MM.1S (cell line): ENCODE data around the gene TBC1D5.
"Not testable (repeated sequence)": the region's sequence is repeated elsewhere in the genome, so short reads cannot be mapped to it uniquely, and the experiment has no call there.

ENCODE experiments used
- DNase-seq: peaks from one replicate; pipeline ENCODE4 v3.0.0-alpha.2; 2015
- H2AFZ ChIP-seq: fragments of 300-600 bp; sonication (generic); 2 replicates; pipeline ENCODE4 v1.6.0; 2016; ENCODE audit warnings: antibody characterized with exemption, low read length
- H3F3A ChIP-seq: fragments of 300-600 bp; sonication (generic); 2 replicates; pipeline ENCODE4 v1.6.1; 2016; ENCODE audit warnings: mild to moderate bottlenecking, antibody characterized with exemption, low read length, moderate library complexity, mixed read lengths; ENCODE audit not compliant: insufficient read depth
- H3K27ac ChIP-seq: fragments of 300-600 bp; sonication (generic); 2 replicates; pipeline ENCODE4 v1.5.1; 2016; ENCODE audit warnings: mild to moderate bottlenecking, low read length
- H3K27me3 ChIP-seq: fragments of 300-600 bp; sonication (generic); replicated peaks from 2 replicates; pipeline ENCODE4 v1.6.0; 2016; ENCODE audit warnings: low read length; ENCODE audit not compliant: insufficient read depth
- H3K36me3 ChIP-seq: fragments of 300-600 bp; sonication (generic); replicated peaks from 2 replicates; pipeline ENCODE4 v1.6.1; 2016; ENCODE audit warnings: mild to moderate bottlenecking, low read length, mixed read lengths; ENCODE audit not compliant: insufficient read depth
- H3K4me1 ChIP-seq: fragments of 300-600 bp; sonication (generic); 2 replicates; pipeline ENCODE4 v1.6.1; 2016; ENCODE audit warnings: low read length, mixed read lengths
- H3K4me2 ChIP-seq: fragments of 300-600 bp; sonication (generic); 2 replicates; pipeline ENCODE4 v1.6.0; 2016; ENCODE audit warnings: low read depth, low read length
- H3K4me3 ChIP-seq: fragments of 300-600 bp; sonication (generic); 2 replicates; pipeline ENCODE4 v1.5.1; 2016; ENCODE audit warnings: low read length, mixed read lengths
- H3K79me2 ChIP-seq: fragments of 300-600 bp; sonication (generic); 2 replicates; pipeline ENCODE4 v1.6.1; 2016; ENCODE audit warnings: mixed run types, low read length, mixed read lengths
- H3K9ac ChIP-seq: fragments of 300-600 bp; sonication (generic); 2 replicates; pipeline ENCODE4 v1.6.1; 2016; ENCODE audit warnings: low read length, mixed read lengths
- H3K9me2 ChIP-seq: fragments of 300-600 bp; sonication (generic); replicated peaks from 2 replicates; pipeline ENCODE4 v1.6.1; 2016; ENCODE audit warnings: mild to moderate bottlenecking, low read length, mixed read lengths; ENCODE audit not compliant: insufficient read depth
- H3K9me3 ChIP-seq: fragments of 300-600 bp; sonication (generic); replicated peaks from 2 replicates; pipeline ENCODE4 v1.6.1; 2016; ENCODE audit warnings: mild to moderate bottlenecking, low read length, mixed read lengths; ENCODE audit not compliant: insufficient read depth
- H4K20me1 ChIP-seq: fragments of 300-600 bp; sonication (generic); 2 replicates; pipeline ENCODE4 v1.6.1; 2016; ENCODE audit warnings: mild to moderate bottlenecking, low read length, moderate library complexity, mixed read lengths; ENCODE audit not compliant: insufficient read depth
- EZH2 ChIP-seq: fragments of 300-600 bp; sonication (generic); optimal IDR thresholded peaks from 2 replicates; pipeline ENCODE3; 2017; ENCODE audit warnings: low read depth, mild to moderate bottlenecking, antibody characterized with exemption, low read length, mixed read lengths
- EZH2phosphoT487 ChIP-seq: fragments of 300-600 bp; sonication (generic); IDR thresholded peaks from 2 replicates; pipeline ENCODE4 v1.6.1; 2018; ENCODE audit warnings: antibody characterized with exemption, low read length
- TF ChIP-seq, protein P1 (sequence below): fragments of 300-600 bp; sonication (generic); IDR thresholded peaks from 2 replicates; pipeline ENCODE4 v1.5.1; 2016; ENCODE audit warnings: antibody characterized with exemption, low read length, mixed read lengths

The TBC1D5 gene

DNA sequence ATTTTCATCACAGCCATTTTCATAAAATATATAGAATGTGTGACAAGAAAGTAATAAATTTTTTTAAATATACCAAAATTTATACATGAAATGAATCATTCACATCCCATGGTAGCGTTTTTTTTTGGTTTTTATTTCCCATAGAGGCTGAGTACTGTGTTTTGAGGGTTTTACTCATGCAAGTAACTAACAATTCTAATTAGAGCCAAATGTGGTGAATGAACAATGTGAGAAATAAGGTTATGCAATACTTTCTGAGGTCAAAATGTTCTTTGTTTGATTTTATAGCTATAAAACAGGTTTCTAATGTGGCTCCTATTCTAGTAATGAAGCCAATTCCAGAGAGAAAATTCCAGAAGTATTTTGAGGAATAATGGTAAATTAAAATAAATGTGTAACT is 386.8 kb downstream of the TBC1D5 start:
- no peak overlapping the region for H3K27ac ChIP-seq
- no peaks in the 10 kb centered on the region for H3K4me1 ChIP-seq
- no peaks in the 10 kb centered on the region for H3K79me2 ChIP-seq
- H2AFZ ChIP-seq: no peak overlapping the region
- H3K9ac ChIP-seq: no peak overlapping the region
- H3K9me3 ChIP-seq: no peaks in the 10 kb centered on the region
- H3K9me2 ChIP-seq: no peaks in the 10 kb centered on the region
- H3F3A ChIP-seq: no peaks in the 10 kb centered on the region
- no peak for DNase-seq
- no peaks in the 10 kb centered on the region for H3K27me3 ChIP-seq
- H3K4me2 ChIP-seq: no peak overlapping the region
- no peaks in the 10 kb centered on the region for H3K36me3 ChIP-seq
- H3K4me3 ChIP-seq: no peak overlapping the region
- TF ChIP-seq EZH2 (no peak), EZH2phosphoT487 (no peak)
- TF ChIP-seq, protein P1, sequence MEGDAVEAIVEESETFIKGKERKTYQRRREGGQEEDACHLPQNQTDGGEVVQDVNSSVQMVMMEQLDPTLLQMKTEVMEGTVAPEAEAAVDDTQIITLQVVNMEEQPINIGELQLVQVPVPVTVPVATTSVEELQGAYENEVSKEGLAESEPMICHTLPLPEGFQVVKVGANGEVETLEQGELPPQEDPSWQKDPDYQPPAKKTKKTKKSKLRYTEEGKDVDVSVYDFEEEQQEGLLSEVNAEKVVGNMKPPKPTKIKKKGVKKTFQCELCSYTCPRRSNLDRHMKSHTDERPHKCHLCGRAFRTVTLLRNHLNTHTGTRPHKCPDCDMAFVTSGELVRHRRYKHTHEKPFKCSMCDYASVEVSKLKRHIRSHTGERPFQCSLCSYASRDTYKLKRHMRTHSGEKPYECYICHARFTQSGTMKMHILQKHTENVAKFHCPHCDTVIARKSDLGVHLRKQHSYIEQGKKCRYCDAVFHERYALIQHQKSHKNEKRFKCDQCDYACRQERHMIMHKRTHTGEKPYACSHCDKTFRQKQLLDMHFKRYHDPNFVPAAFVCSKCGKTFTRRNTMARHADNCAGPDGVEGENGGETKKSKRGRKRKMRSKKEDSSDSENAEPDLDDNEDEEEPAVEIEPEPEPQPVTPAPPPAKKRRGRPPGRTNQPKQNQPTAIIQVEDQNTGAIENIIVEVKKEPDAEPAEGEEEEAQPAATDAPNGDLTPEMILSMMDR: no peak
- H4K20me1 ChIP-seq: no peaks in the 10 kb centered on the region

DNA sequence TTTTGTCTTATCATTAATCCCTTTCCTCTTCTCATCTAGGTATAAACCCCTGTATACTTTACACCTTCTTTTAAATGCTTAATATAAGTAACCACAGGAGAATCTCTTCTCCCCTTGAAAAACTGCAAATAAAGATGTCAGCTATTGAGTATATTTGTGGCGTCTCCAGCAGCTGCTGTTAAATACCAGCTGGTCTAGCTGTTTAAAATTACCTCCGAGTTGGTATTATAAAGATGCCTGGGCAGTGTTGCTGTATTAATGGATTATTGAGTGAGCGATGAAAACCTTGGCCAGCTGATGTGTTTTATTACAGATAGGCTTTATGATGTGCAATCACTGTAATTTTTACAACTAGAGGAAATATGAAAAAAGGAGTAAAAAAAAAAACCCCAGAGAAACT is 388.1 kb downstream of the TBC1D5 start:
- Histone ChIP-seq H2AFZ (no peak overlapping the region), H3K27ac (no peak overlapping the region), H3K36me3 (no peaks in the 10 kb centered on the region), H3K4me1 (no peaks in the 10 kb centered on the region), H3K4me2 (no peak overlapping the region), H3K4me3 (no peak overlapping the region), H3K9me3 (no peaks in the 10 kb centered on the region), H3F3A (no peaks in the 10 kb centered on the region), H4K20me1 (no peaks in the 10 kb centered on the region), H3K9me2 (no peaks in the 10 kb centered on the region), H3K27me3 (no peaks in the 10 kb centered on the region), H3K79me2 (no peaks in the 10 kb centered on the region), H3K9ac (no peak overlapping the region)
- TF ChIP-seq EZH2phosphoT487: no peak
- TF ChIP-seq, protein P1: no peak
- no peak for TF ChIP-seq EZH2
- DNase-seq: no peak

DNA sequence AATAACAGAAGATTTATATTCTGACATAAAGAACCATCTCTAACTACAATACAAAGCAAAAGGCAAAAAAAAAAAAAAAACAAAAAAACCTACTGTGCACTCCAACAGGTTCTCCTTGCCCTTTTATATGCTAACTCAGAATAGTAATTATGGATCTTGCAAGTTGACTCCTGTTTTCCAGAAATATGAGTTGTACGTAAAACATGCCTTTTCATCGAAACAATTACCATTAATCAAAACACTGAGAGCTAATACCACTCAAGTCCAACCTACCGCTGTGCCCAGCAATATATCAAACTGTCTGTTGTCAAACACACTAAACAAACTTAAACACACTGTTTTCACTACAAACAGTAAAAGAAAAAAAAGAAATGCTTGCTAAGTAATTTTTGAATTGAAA is 389.8 kb downstream of the TBC1D5 start:
- no peaks in the 10 kb centered on the region for H3K9me2 ChIP-seq
- DNase-seq: no peak
- no peak for TF ChIP-seq EZH2
- TF ChIP-seq, protein P1: no peak
- TF ChIP-seq EZH2phosphoT487: no peak
- H3K4me2 ChIP-seq: no peak overlapping the region
- no peak overlapping the region for H3K27ac ChIP-seq
- H3K27me3 ChIP-seq: no peaks in the 10 kb centered on the region
- no peaks in the 10 kb centered on the region for H3K36me3 ChIP-seq
- H4K20me1 ChIP-seq: no peaks in the 10 kb centered on the region
- no peak overlapping the region for H3K9ac ChIP-seq
- H2AFZ ChIP-seq: no peak overlapping the region
- no peaks in the 10 kb centered on the region for H3K9me3 ChIP-seq
- H3K4me1 ChIP-seq: peaks cover 9% of the 10 kb centered on the region
- H3K4me3 ChIP-seq: no peak overlapping the region
- H3F3A ChIP-seq: no peaks in the 10 kb centered on the region
- H3K79me2 ChIP-seq: no peaks in the 10 kb centered on the region

DNA sequence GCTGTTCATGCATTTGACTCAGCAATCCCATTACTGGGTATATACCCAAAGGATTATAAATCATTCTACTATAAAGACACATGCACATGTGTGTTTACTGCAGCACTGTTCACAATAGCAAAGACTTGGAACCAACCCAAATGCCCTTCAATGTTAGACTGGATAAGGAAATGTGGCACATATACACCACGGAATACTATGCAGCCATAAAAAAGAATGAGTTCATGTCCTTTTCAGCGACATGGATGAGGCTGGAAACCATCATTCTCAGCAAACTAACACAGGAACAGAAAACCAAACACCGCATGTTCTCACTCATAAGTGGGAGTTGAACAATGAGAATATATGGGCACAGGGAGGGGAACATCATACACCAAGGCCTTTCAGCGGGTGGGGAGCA is 391.2 kb downstream of the TBC1D5 start:
- not testable (repeated sequence) for H3K9me2 ChIP-seq, H4K20me1 ChIP-seq, H3K4me3 ChIP-seq, H3K79me2 ChIP-seq, H3F3A ChIP-seq, H3K4me1 ChIP-seq, H3K27ac ChIP-seq, H3K36me3 ChIP-seq, H3K4me2 ChIP-seq, H3K9me3 ChIP-seq, H3K9ac ChIP-seq, DNase-seq, H2AFZ ChIP-seq, H3K27me3 ChIP-seq
